DLD1 (cell line): Measurements from ENCODE around the gene ADGRG1.
"Not testable (repeated sequence)": the region's sequence is repeated elsewhere in the genome, so short reads cannot be mapped to it uniquely, and the experiment has no call there.

ENCODE experiments used
- in situ Hi-C: cut with HindIII; loops from 2 replicates; pipeline ENCODE4 v1.10.0; 2017; ENCODE audit warnings: low sequenced_read_pairs

The ADGRG1 gene

DNA sequence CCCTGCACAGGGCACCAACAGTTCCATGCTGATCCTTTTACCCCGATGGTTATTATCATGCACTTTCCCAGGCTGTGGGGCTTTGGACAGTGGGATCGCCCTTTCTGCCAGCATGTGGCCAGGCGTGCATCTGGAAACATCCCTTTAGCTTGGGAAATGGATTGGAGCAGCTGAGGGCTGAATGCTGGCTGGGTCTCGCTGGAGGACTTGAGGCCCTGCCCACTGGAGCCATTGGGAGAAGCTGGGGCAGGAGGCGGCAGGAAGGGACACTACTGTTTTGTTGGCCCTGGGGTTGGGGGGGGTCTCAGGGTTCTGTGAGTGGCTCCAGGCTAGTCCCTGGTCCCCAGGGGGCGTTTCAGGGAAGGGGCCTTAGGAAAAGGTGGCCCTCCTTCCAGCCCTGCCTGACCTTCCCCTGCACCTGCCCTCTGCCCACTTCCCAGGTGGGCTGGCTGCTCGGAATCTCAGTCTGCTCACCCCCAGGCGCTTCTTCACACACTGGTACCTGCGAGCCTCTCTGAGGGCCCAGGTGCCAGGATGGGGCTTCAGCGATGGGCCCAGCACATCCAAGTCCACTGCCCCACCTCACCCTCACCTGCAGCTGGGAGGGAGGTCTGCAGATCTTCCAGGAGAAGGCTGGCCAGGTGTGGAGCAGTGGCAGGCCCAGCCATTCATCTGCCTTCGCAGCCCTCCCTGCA lies 38.1 kb downstream of the ADGRG1 start:
- in situ Hi-C loops, result no loop called here

GRCh38 chr16:57667048-57667525 lies 38.7 kb downstream of the ADGRG1 start:
- in situ Hi-C loops, result no loop called here

DNA sequence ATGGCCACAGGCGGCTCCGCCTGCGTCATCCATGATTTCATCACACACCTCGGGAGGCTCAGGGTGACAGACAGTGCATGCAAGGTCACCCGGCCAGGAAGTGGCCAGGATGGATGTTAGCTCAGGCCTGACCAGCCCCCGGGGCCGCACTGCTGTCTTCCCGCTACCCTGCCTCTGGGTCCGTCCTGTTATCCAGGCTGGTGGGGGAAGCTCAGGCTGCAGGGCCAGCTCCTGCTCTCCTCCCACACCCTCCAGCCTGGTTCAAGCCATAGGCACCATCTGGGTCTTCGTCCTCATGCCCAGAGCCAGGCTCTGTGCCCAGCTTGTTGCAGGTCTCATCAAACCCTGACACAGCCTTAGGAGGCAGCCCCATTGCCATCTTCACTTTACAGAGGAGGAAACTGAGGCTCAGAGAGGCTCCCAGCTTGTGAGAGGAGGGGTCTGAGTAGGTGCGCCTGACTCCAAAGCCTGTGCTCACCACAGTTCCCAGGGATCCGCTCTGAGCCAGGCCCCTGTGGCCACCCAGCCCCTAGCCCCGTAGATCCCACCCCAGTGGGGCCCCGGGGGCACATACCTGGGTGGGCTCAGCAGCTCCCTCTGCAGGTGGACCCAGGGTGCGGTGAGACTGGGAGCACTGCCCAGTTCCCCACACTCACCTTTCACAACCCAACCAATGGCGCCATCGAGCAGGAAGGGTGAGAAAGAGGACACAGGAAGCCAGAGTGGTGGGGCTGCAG lies 39.3 kb downstream of the ADGRG1 start:
- in situ Hi-C loops, result no loop called here

DNA sequence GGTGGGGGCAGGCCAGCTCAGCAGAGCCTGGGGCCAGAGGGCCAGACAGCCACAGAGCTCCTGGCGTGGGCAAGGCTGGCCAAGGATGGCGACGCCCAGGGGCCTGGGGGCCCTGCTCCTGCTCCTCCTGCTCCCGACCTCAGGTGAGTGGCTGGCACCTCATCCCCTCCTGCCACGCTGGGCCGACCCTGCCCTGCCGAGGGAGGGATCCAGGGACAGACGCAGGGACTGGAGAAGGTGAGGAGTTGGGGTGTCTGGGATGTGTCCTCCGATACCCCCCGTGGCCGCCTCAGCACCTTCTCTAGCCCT lies 39.8 kb downstream of the ADGRG1 start, which contains the start of gene ADGRG3:
TSS of gene ADGRG3 (plus strand) at position 44 of the 309 bp plus-strand sequence. CDS start at position 86, 42 bp downstream.
- in situ Hi-C loops, result no loop called here

DNA sequence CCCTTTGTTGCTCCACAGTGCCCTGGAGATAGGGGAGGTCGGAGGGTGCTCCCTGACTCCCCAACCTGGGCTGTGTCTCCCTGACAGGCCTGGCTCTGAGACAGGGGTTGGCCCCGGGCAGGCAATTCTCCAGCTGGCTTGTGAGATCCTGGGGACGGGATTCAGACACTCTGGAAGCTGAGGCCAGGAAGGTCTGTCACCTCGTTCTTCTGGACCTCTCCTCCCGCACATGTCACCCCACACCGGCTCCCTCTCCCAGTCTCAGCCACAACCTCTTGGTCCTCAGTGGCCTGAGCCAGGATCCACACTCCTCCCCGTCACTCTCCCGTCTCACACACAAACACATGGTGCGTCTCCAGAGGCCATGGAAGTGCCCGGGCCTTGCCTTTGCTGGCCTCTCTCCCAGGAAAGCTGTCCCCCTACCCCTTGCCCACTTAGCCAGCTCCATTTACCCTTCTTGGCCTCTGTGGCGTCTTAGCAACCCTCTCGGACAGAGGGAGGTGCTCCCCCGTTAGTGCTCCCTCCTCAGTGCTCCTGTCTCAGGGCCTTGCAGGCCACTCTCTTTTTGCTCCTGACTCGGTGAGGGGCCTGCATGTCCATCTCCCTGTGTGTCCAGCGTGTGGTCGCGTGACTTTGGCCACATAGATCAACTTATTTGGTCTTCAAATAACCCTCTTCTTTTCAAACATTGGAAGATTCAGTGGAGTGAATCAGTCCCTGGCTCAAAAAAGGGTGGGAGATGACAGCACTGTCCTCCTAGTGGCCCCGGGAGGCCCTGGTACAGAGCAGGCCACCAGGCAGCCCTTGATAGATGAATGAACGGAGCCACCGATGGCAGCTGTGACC lies 40.4 kb downstream of the ADGRG1 start:
- in situ Hi-C loops, result no loop called here

DNA sequence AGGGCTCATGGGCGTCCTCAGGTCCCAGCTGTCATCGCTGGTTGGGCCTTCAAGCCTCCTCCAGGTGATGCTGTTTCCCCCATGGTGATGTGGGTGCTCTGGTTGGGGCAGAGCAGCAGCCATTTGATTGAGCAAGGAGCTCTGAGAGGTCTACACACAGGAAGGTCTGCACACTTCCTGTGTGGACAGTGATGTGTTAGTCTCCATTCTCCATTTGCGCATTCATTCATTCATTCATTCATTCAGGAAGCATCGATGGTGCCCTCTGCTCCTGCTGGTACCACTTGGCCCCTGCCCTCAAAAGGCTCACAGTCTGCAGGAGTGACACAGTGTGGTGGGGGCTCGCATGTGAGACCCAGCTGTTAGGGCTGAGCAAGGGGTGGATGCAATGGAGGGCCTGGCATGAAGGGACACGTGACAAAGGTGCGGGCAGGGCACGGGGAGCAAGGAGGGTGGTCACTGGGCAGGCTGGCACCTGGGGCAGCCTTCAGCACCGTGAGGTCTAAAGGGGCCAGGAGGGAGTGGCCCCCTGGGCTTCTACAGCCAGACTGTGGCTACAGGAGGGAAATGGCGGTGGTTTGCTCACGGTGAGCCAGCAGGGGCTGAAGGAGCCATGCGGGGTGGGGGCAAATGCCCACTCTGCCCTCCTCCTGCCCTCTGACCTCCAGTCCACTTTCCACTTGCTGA lies 41.2 kb downstream of the ADGRG1 start:
- in situ Hi-C loops, result no loop called here

DNA sequence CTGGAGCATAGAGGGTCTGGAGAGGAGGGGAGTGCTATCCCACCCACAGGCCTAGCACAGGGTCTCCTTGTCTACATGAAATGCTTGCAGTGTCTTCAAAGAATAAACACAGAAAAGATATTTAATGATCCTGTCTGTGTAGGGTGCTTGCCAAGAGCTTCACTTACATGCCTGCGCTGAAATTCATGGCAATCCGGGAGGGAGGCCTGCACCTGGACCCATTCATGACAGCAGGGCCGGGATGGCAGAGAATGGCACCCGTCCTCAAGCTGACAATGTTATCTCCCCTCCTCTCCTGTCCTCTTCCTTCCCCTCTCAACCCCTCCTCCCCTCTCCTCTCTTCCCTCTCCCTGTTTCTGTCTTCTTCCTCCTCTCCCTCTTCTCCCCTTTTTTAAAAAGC lies 41.8 kb downstream of the ADGRG1 start:
- in situ Hi-C loops, result no loop called here

- in situ Hi-C loops, result not testable (repeated sequence)
Measured at GRCh38 chr16:57671451-57671850, 43.0 kb downstream of the ADGRG1 start.

- in situ Hi-C loops, result no loop called here
Measured at GRCh38 chr16:57672416-57672815, 44.0 kb downstream of the ADGRG1 start.

DNA sequence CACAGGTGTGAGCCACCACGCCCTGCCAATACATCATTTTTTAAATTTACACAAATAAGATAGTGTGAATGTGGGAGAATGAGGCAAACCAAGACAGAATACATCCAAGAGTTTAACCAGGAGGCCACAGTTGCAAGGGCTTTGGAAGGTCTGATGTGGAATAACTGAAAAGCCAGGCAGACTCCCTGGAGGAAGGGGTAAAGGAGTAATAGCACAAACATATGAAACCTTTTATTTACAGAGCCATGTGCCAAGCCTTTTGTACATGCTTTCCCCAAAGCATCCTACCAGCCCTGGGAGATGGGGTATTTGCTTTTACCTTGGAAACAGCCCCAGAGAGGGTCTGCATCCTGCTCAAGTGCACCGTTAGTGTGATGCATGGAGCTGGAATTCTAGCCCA lies 44.4 kb downstream of the ADGRG1 start:
- in situ Hi-C loops, result no loop called here

DNA sequence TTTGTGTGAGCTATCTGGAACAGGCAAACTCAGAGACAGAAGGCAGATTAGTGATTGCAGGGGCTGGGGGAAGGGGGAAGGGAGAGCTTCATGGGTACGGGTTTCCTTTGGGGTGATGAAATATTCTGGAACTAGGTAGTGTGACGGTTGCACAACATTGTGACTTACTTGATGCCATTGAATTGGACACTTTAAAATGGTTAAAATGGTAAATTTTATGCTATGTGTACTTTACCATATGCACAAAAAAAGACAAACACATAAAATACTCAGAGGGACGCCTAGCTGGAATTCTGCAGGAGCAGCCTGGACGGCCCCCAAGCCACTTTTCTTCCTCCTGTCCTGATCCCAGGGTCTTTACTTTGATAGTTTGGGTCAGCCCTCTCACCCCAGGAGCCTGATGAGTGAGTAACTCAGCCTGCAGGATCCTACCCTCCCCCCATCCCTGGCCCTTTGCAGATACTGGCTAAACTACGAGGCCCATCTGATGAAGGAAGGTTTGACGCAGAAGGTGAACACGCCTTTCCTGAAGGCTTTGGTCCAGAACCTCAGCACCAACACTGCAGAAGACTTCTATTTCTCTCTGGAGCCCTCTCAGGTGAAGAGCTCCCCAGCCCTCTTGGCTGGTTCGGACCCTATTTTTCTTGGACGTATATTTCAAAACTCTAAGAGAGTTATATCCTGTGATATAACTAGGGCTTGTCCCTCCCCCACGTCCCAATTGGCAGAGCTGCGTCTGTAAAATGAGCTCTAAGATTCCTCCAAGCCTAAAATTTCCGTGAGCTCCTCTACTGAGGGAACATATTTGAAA lies 47.5 kb downstream of the ADGRG1 start:
- in situ Hi-C loops, result no loop called here

GRCh38 chr16:57676553-57677085 lies 48.2 kb downstream of the ADGRG1 start:
- in situ Hi-C loops, result no loop called here

DNA sequence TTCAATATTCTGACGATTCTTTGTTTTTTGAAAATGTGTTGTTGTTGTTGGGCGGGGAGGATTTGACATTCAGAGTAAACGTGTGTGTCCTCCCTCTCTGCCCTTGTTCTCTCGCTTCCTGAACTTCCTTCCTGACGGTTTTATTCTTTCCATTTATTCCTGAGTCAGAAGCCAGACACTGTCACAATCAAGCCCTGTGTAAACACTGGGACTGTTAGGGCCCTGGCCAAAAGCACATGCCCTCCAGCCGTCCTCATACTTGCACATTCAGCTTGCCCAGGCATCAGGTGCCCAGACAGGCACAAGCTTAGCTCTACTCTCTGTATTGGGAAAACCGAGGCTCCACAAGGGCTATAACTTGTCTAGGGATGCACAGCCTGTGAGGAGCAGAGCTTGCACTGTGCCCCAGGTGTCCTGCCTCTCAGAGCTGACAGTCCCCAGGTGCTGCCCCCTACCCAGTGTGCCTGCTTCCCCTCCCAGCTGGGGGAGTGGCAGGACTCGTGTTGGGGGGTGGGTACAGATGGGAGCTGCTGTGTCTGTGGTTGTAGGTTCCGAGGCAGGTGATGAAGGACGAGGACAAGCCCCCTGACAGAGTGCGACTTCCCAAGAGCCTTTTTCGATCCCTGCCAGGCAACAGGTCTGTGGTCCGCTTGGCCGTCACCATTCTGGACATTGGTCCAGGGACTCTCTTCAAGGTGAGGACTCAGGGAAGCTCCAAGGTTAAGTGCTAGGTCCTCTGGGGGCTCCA lies 49.4 kb downstream of the ADGRG1 start:
- in situ Hi-C loops, result no loop called here

- in situ Hi-C loops, result no loop called here
Measured at GRCh38 chr16:57679016-57679415, 50.6 kb downstream of the ADGRG1 start.

GRCh38 chr16:57679767-57680482 lies 51.5 kb downstream of the ADGRG1 start:
- in situ Hi-C loops, result no loop called here

DNA sequence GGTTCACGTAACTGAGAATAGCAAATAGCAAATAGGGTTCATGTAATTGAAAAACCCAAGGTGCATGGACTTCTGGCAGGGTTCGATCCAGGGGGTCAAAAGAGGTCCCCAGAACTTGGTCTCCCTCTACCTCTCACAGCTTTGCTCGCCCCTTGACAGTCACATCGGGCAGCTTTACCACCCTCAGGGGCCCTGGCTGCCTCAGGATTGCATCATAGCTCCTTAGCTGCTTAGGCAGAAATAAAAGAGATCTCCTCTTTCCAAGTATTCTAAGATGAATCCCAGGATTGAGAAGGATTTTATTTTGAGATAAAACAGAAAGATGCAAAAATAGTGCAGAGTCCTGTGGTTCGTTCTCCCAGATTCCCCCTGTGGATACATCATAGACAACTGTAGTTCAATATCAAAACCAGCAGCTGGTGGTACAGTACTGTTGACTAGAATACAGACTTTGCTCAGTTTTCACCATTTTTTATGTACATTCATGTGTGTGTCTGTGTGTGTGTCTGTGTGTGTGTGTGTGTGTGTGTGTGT lies 52.5 kb downstream of the ADGRG1 start:
- in situ Hi-C loops, result no loop called here

DNA sequence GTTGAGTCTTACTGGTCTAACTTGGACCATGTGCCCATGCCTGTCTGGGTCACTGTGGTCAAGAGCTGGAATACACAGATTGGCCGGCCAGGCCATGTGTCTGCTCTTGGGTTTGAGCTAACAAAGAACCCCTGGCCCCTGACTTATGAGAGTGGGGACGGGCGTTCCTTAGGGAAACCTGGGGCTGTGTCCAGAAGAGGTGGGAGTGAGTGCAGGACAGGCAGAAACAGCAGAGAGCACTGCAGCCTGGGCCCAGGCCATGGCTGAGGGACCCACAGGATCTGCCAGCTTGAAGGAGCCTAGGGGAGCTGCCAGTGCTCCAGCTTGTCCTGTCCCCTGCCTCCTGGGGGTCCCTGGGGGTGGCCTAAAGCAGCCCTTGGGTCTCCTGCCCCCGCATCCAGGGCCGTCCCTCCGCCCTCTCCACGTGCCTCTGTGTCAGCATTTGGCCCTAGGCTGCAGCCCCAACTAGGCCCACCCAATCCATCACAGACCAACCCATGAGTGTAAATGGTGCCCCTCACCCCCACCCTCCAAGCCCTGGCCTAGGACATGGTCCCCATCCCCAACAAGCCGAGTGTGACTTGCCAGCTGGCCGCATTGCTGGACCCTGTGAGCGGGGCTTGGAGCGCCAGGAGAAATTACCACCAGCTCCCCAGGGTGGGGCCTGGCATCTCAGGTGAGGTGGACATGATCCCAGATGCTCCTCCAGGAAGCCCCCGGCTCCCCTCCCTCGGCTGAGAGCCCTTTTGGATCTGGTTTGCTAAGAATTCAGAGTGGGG lies 53.7 kb downstream of the ADGRG1 start:
- in situ Hi-C loops, result no loop called here
